Measurements from ENCODE around the gene YPEL2. TPM values are rescaled to one million over a fixed set of nuclear protein-coding genes. Genes with fewer than 3 reads are reported as not detected.

YPEL2 gene
- total RNA-seq, 2 donors from 2014 or later: 22.8 to 27.7 TPM

- Mint-ChIP-seq H3K9me3 (no peaks in the 10 kb centered on the region), H3K4me1 (peaks cover 20% of the 10 kb centered on the region), H3K4me3 (no peak overlapping the region), H3K27me3 (ENCODE audit: insufficient read depth) (no peaks in the 10 kb centered on the region), H3K27ac (peak overlapping the region; percentile 11), H3K36me3 (ENCODE audit: low read depth) (peaks cover 11% of the 10 kb centered on the region)
- Histone ChIP-seq H3K9me3 (ENCODE audit: control insufficient read depth, low read length) (peaks cover under 1% of the 10 kb centered on the region), H3K36me3 (ENCODE audit: control insufficient read depth, insufficient read depth, low read length) (peaks cover 66% of the 10 kb centered on the region), H3K4me1 (ENCODE audit: control insufficient read depth, insufficient read depth, low read length) (peaks cover 10% of the 10 kb centered on the region), H3K9ac (ENCODE audit: extremely low read depth, low read length, poor library complexity, severe bottlenecking) (no peak overlapping the region), H3K27ac (ENCODE audit: low read depth, low read length) (no peak overlapping the region), H3K4me3 (ENCODE audit: low read length) (no peak overlapping the region), H3K27me3 (ENCODE audit: control insufficient read depth, insufficient read depth, low read length, poor library complexity, severe bottlenecking) (no peaks in the 10 kb centered on the region)
- no peak for DNase-seq
- 84 to 100% methylated on average over 1 to 4 of the region's 4 CpGs for WGBS, 2 experiments (ENCODE audit: insufficient coverage in 1 of 2, insufficient read length in 1 of 2)
- no peak for TF ChIP-seq CTCF (conservative IDR thresholded peaks at IDR 0.05)
Measured at GRCh38 chr17:59378675-59379074, 47.2 kb downstream of the YPEL2 start.

GRCh38 chr17:59380474-59380873 is 49.0 kb downstream of the YPEL2 start:
- no peak for TF ChIP-seq CTCF (conservative IDR thresholded peaks at IDR 0.05)
- H3K4me3 ChIP-seq (ENCODE audit: low read length): no peak overlapping the region
- peaks cover 3% of the 10 kb centered on the region for H3K9me3 ChIP-seq (ENCODE audit: control insufficient read depth, low read length)
- H3K4me3 Mint-ChIP-seq: no peak overlapping the region
- H3K36me3 ChIP-seq (ENCODE audit: control insufficient read depth, insufficient read depth, low read length): peaks cover 67% of the 10 kb centered on the region
- H3K27me3 ChIP-seq (ENCODE audit: control insufficient read depth, insufficient read depth, low read length, poor library complexity, severe bottlenecking): no peaks in the 10 kb centered on the region
- DNase-seq: no peak
- no peak overlapping the region for H3K27ac ChIP-seq (ENCODE audit: low read depth, low read length)
- H3K4me1 ChIP-seq (ENCODE audit: control insufficient read depth, insufficient read depth, low read length): peaks cover 10% of the 10 kb centered on the region
- H3K4me1 Mint-ChIP-seq: peaks cover 15% of the 10 kb centered on the region
- peaks cover 12% of the 10 kb centered on the region for H3K36me3 Mint-ChIP-seq (ENCODE audit: low read depth)
- H3K9me3 Mint-ChIP-seq: no peaks in the 10 kb centered on the region
- H3K27ac Mint-ChIP-seq: no peak overlapping the region
- 85 to 90% methylated on average over 1 to 3 of the region's 3 CpGs for WGBS, 2 experiments (ENCODE audit: insufficient coverage in 1 of 2, insufficient read length in 1 of 2)
- H3K27me3 Mint-ChIP-seq (ENCODE audit: insufficient read depth): no peaks in the 10 kb centered on the region
- no peak overlapping the region for H3K9ac ChIP-seq (ENCODE audit: extremely low read depth, low read length, poor library complexity, severe bottlenecking)

- Mint-ChIP-seq H3K4me3 (no peak overlapping the region), H3K4me1 (peaks cover 15% of the 10 kb centered on the region), H3K27ac (no peak overlapping the region), H3K27me3 (ENCODE audit: insufficient read depth) (no peaks in the 10 kb centered on the region), H3K36me3 (ENCODE audit: low read depth) (peaks cover 16% of the 10 kb centered on the region), H3K9me3 (no peaks in the 10 kb centered on the region)
- no peaks in the 10 kb centered on the region for H3K27me3 ChIP-seq (ENCODE audit: control insufficient read depth, insufficient read depth, low read length, poor library complexity, severe bottlenecking)
- H3K9ac ChIP-seq (ENCODE audit: extremely low read depth, low read length, poor library complexity, severe bottlenecking): no peak overlapping the region
- no peak overlapping the region for H3K4me3 ChIP-seq (ENCODE audit: low read length)
- no peak for TF ChIP-seq CTCF (conservative IDR thresholded peaks at IDR 0.05)
- peaks cover 10% of the 10 kb centered on the region for H3K4me1 ChIP-seq (ENCODE audit: control insufficient read depth, insufficient read depth, low read length)
- DNase-seq: no peak
- peaks cover 63% of the 10 kb centered on the region for H3K36me3 ChIP-seq (ENCODE audit: control insufficient read depth, insufficient read depth, low read length)
- H3K9me3 ChIP-seq (ENCODE audit: control insufficient read depth, low read length): peaks cover 3% of the 10 kb centered on the region
- WGBS, 2 experiments (ENCODE audit: insufficient coverage in 1 of 2, insufficient read length in 1 of 2): 91 to 95% methylated on average over 6 to 7 of the region's 8 CpGs
- H3K27ac ChIP-seq (ENCODE audit: low read depth, low read length): no peak overlapping the region
Measured at GRCh38 chr17:59381716-59382570, 50.5 kb downstream of the YPEL2 start.
